K562 (cell line): ENCODE measurements around the gene SCN4B. TPM values are rescaled to one million over a fixed set of nuclear protein-coding genes. Genes with fewer than 3 reads are reported as not detected.

Source experiments
- ATAC-seq: fragments of 200-7000 bp; cut with Tn5 transposase; 3 replicates; pipeline ENCODE4 v1.9.1; 2020; ENCODE audit warnings: moderate library complexity
- BruUV-seq: library from RNA; stranded (reverse); fragments of 400-500 nt; replicated peaks from 2 replicates; lab custom pipeline; 2021; lab: Mats Ljungman, UMichigan
- CTCF ChIA-PET: fragments of 300-600 bp; formaldehyde crosslinking; extraction: SDS; loops from one replicate; lab custom pipeline; 2021; ENCODE audit warnings: low intra/inter-chr PET ratio; lab: Yijun Ruan, JAX
- POLR2A ChIA-PET: fragments of 300-600, 350-650 bp; sonication (Branson Sonifier 250); formaldehyde crosslinking; extraction: SDS; loops from one replicate; lab custom pipeline; 2021; ENCODE audit warnings: antibody characterized with exemption, inconsistent platforms; lab: Yijun Ruan, JAX
- DNase-seq, 4 experiments: peaks; one replicate each; pipeline versions ENCODE4 v3.0.0 to v3.0.0-alpha.2; 2011 to 2018; ENCODE audit warnings: low spot score in 3 of 4, mixed read lengths in 3 of 4; ENCODE audit errors: extremely low read depth in 1 of 4
- FAIRE-seq: peaks from 2 replicates; lab custom pipeline; 2011; peaks lifted over from hg19 to GRCh38; lab: Jason Lieb, UNC
- H2AFZ ChIP-seq: 2 replicates; pipeline ENCODE4 v1.6.0; 2011; ENCODE audit warnings: low read depth, low read length, control low read depth, inconsistent platforms
- H3K27ac ChIP-seq: fragments of 200-600 bp; 3 replicates; pipeline ENCODE4 v1.8.0; 2011; ENCODE audit warnings: low read depth, mild to moderate bottlenecking, control low read depth, inconsistent platforms, low read length, moderate library complexity, mixed read lengths; ENCODE audit errors: extremely low read depth
- H3K27me3 ChIP-seq, 2 experiments: fragments of 300-600 bp in 1 of 2; 2 replicates in 1 of 2; 3 replicates in 1 of 2; pipeline versions ENCODE4 v1.6.0 to v1.8.0; 2011; ENCODE audit warnings: inconsistent platforms in 2 of 2, low read length in 2 of 2, mild to moderate bottlenecking in 1 of 2, mixed read lengths in 1 of 2, moderate library complexity in 1 of 2; ENCODE audit not compliant: control insufficient read depth in 2 of 2, insufficient read depth in 2 of 2
- H3K36me3 ChIP-seq: fragments of 300-600 bp; 3 replicates; pipeline ENCODE4 v1.8.0; 2011; ENCODE audit warnings: mild to moderate bottlenecking, low read length, inconsistent platforms; ENCODE audit not compliant: control insufficient read depth, insufficient read depth
- H3K4me1 ChIP-seq, 2 experiments: fragments of 200-600 bp in 1 of 2; replicated peaks in 1 of 2; 2 replicates in 1 of 2; 3 replicates in 1 of 2; pipeline versions ENCODE4 v1.5.1 to v1.8.0; 2011; ENCODE audit warnings: inconsistent platforms in 2 of 2, low read length in 2 of 2, mild to moderate bottlenecking in 1 of 2, mixed read lengths in 1 of 2, moderate library complexity in 1 of 2; ENCODE audit not compliant: control insufficient read depth in 2 of 2, insufficient read depth in 2 of 2
- H3K4me2 ChIP-seq: 2 replicates; pipeline ENCODE4 v1.6.1; 2011; ENCODE audit warnings: low read length, control low read depth, inconsistent platforms, mixed read lengths; ENCODE audit not compliant: insufficient read depth
- H3K4me3 ChIP-seq: fragments of 200-600 bp; sonication (generic), shearing (Covaris generic); 2 replicates; pipeline ENCODE4 v1.5.1; 2016; ENCODE audit warnings: control low read depth, inconsistent platforms
- H3K79me2 ChIP-seq: fragments of 200-600 bp; 3 replicates; pipeline ENCODE4 v1.8.0; 2011; ENCODE audit warnings: low read length, inconsistent platforms; ENCODE audit not compliant: control insufficient read depth, insufficient read depth
- H3K9ac ChIP-seq, 2 experiments: 2 replicates each; pipeline versions ENCODE4 v1.6.0 to v1.6.1; 2011; ENCODE audit warnings: low read depth in 2 of 2, low read length in 2 of 2, control low read depth in 1 of 2, inconsistent platforms in 1 of 2, mild to moderate bottlenecking in 1 of 2, mixed read lengths in 1 of 2; ENCODE audit not compliant: insufficient read depth in 1 of 2
- H3K9me1 ChIP-seq: one replicate; pipeline ENCODE4 v1.6.0; 2011; ENCODE audit warnings: inconsistent platforms, mild to moderate bottlenecking, low read length, moderate library complexity; ENCODE audit not compliant: control insufficient read depth, insufficient read depth
- H3K9me3 ChIP-seq: replicated peaks from 2 replicates; pipeline ENCODE4 v1.5.1; 2011; ENCODE audit warnings: low read depth, low read length, inconsistent platforms; ENCODE audit not compliant: control insufficient read depth, insufficient read depth
- H4K20me1 ChIP-seq: replicated peaks from 2 replicates; pipeline ENCODE4 v1.6.1; 2011; ENCODE audit warnings: low read length, inconsistent platforms, mixed read lengths; ENCODE audit not compliant: control insufficient read depth, insufficient read depth
- ADNP ChIP-seq: fragments of 200-800 bp; sonication (Bioruptor generic); IDR thresholded peaks from 2 replicates; pipeline ENCODE4 v1.6.1; 2016; ENCODE audit warnings: missing genetic modification characterization, missing compliant biosample characterization
- CEBPZ ChIP-seq: fragments of 150-350 bp; IDR thresholded peaks from 2 replicates; pipeline ENCODE4 v1.6.1; 2014; ENCODE audit warnings: low read depth, mild to moderate bottlenecking, low read length, borderline replicate concordance
- CREB3L1 ChIP-seq: fragments of 450-650 bp; IDR thresholded peaks from 2 replicates; pipeline ENCODE4 v1.6.1; 2014; ENCODE audit warnings: low read depth, mild to moderate bottlenecking, moderate library complexity, borderline replicate concordance
- HDGF ChIP-seq: fragments of 450-650 bp; IDR thresholded peaks from 2 replicates; pipeline ENCODE4 v1.6.1; 2016
- KDM2B ChIP-seq: fragments of 250-450 bp; sonication (Bioruptor Pico); IDR thresholded peaks from 2 replicates; pipeline ENCODE4 v1.8.0; 2021; ENCODE audit warnings: mild to moderate bottlenecking, moderate library complexity
- NR2C2 ChIP-seq, 2 experiments: fragments of 200-800 bp in 1 of 2; sonication (Bioruptor generic) in 1 of 2; sonication (generic) in 1 of 2; formaldehyde crosslinking in 1 of 2; IDR thresholded peaks; 2 replicates each; pipeline versions ENCODE4 v1.6.1 to v1.8.0; 2016 to 2022; ENCODE audit warnings: mild to moderate bottlenecking in 1 of 2, missing compliant biosample characterization in 1 of 2, missing genetic modification characterization in 1 of 2, missing genetic modification reagents in 1 of 2
- TCFL5 ChIP-seq: fragments of 250-450 bp; sonication (Bioruptor Pico); conservative IDR thresholded peaks from 2 replicates; pipeline ENCODE4 v1.6.1; 2021; ENCODE audit warnings: mild to moderate bottlenecking, moderate library complexity, matching md5 sums
- ZNF143 ChIP-seq: sonication (generic); formaldehyde crosslinking; IDR thresholded peaks from 2 replicates; pipeline ENCODE4 v1.9.0; 2022; ENCODE audit warnings: mild to moderate bottlenecking, missing genetic modification reagents
- WGBS: fragments of 100-300 bp; shearing (Covaris generic); methylation state at CpG from one replicate; pipeline ENCODE4 v1.1.6; 2016; ENCODE audit warnings: low coverage, mixed read lengths; ENCODE audit not compliant: insufficient coverage; ENCODE audit errors: missing lambda C conversion rate; 5-methylcytosine and 5-hydroxymethylcytosine counted together
- in situ Hi-C: fragments of 300-500 bp; cut with MboI; formaldehyde crosslinking; loops from 4 replicates; pipeline ENCODE4 v1.15.0; 2018; ENCODE audit warnings: inconsistent platforms, mixed read lengths
- intact Hi-C: fragments of 100-400 bp; cut with micrococcal nuclease; formaldehyde crosslinking; loops from 2 replicates; pipeline ENCODE4 v1.14.2; 2022
- polyA plus RNA-seq, 8 experiments: library from polyadenylated mRNA; depleted of rRNA in 4 of 8; stranded (reverse) in 5 of 8; unstranded in 3 of 8; fragments of >200 nt; fragmentation: Nextera tagmentation in 2 of 8; fragmentation: Illumina TruSeq in 1 of 8; extraction: Ambion mirVana in 2 of 8; extraction: Trizol in 1 of 8; gene quantifications; 2 replicates each; pipeline versions ENCODE4 v1.2.1 to v1.2.3, GENCODE V29; 2011 to 2014; ENCODE audit warnings: inconsistent platforms in 1 of 8, missing spikeins in 1 of 8
- total RNA-seq, 7 experiments: library from RNA; depleted of rRNA in 6 of 7; stranded (reverse); fragments of >200 nt in 6 of 7; fragmentation: Illumina TruSeq in 2 of 7; extraction: Trizol in 2 of 7; gene quantifications; 2 replicates each; pipeline versions ENCODE4 v1.2.1 to v1.2.3, GENCODE V29; 2011 to 2021; ENCODE audit warnings: low replicate concordance in 1 of 7
- TF ChIP-seq, protein P1 (sequence below): fragments of 250-450 bp; sonication (Bioruptor Pico); IDR thresholded peaks from 2 replicates; pipeline ENCODE4 v1.8.0; 2022; ENCODE audit warnings: moderate library complexity, mild to moderate bottlenecking, inconsistent platforms

Gene SCN4B
- total and polyA plus RNA-seq, 9 of the 15 experiments (the other 6 are each of a cell fraction or from before 2014, with no cell fraction given) = 0.03 TPM; not detected in 8

GRCh38 chr11:118163494-118163893 is 10.9 kb upstream of the SCN4B start:
- H3K36me3 ChIP-seq = no peaks in the 10 kb centered on the region
- in situ Hi-C loops (no loop called here), intact Hi-C loops (no loop called here)
- FAIRE-seq (no peak), ATAC-seq (no peak), DNase-seq (no peak)
- 3% methylated on average over 5 of the region's 5 CpGs for WGBS
- no peaks in the 10 kb centered on the region for H3K79me2 ChIP-seq
- no peak overlapping the region for H3K9ac ChIP-seq
- no peak overlapping the region for H2AFZ ChIP-seq
- TF ChIP-seq ZNF143 (CRISPR knock-in tag) = no peak
- POLR2A ChIA-PET = interaction anchor here (0.6 to 1.3 kb wide), 3 partner anchors 8 to 52 kb away, joined by 3 to 4 read pairs (median 4); no protein-coding TSS in a partner anchor
- no peak overlapping the region for H3K4me3 ChIP-seq
- no TSS peak for BruUV-seq
- H3K4me1 ChIP-seq = peaks cover 0 to 5% of the 10 kb centered on the region in 2 experiments; a peak in 1 of 5 replicates
- peaks cover 20 to 83% of the 10 kb centered on the region in 2 experiments; a peak in 4 of 5 replicates for H3K27me3 ChIP-seq
- H3K9me1 ChIP-seq = no peaks in the 10 kb centered on the region
- no peak overlapping the region for H3K4me2 ChIP-seq
- H3K9me3 ChIP-seq = no peaks in the 10 kb centered on the region
- H3K27ac ChIP-seq = no peak overlapping the region
- CTCF ChIA-PET = no interaction called here
- H4K20me1 ChIP-seq = peaks cover 11% of the 10 kb centered on the region

- no peak for FAIRE-seq
- no peak for ATAC-seq
- Histone ChIP-seq H4K20me1 (peaks cover 5% of the 10 kb centered on the region; the same call in 1 of the 2 replicates), H3K9me3 (no peaks in the 10 kb centered on the region), H3K9me1 (no peaks in the 10 kb centered on the region), H3K27ac (no peak overlapping the region), H3K4me3 (no peak overlapping the region), H3K4me2 (no peak overlapping the region), H3K79me2 (no peaks in the 10 kb centered on the region), H3K9ac (no peak overlapping the region), H2AFZ (no peak overlapping the region), H3K27me3 (peaks cover 19 to 83% of the 10 kb centered on the region in 2 experiments; a peak in 4 of 5 replicates), H3K4me1 (peaks cover 0 to 5% of the 10 kb centered on the region in 2 experiments; a peak in 1 of 5 replicates), H3K36me3 (no peaks in the 10 kb centered on the region)
- no peak for DNase-seq
- WGBS = 10% methylated on average over 3 of the region's 3 CpGs
- intact Hi-C loops = no loop called here
- ChIA-PET POLR2A (interaction anchor here (0.6 kb wide), 1 partner anchor 10 kb away, joined by 3 read pairs; no protein-coding TSS in a partner anchor), CTCF (no interaction called here)
- no TSS peak for BruUV-seq
- in situ Hi-C loops = no loop called here
- TF ChIP-seq ADNP (tag) (no peak), TCFL5 (CRISPR knock-in tag) (no peak), KDM2B (CRISPR knock-in tag) (no peak), NR2C2 (CRISPR knock-in tag; IDR thresholded peaks at IDR 0.05) (no peak), NR2C2 (tag; IDR thresholded peaks at IDR 0.05) (no peak), CREB3L1 (no peak), HDGF (no peak), CEBPZ (no peak)
- TF ChIP-seq, protein P1, sequence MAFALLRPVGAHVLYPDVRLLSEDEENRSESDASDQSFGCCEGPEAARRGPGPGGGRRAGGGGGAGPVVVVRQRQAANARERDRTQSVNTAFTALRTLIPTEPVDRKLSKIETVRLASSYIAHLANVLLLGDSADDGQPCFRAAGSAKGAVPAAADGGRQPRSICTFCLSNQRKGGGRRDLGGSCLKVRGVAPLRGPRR (CRISPR knock-in tag) = no peak
These were observed 10.2 kb upstream of the SCN4B start for GRCh38 chr11:118162846-118163245.
